T-helper 2 cell treated with Interferon-gamma antibody and Interleukin-4, amounts not matched to agents 5 μg/mL and 100 μg/mL, for 36 hours (primary cell): ENCODE results near the gene SRRM3.
A peak's percentile ranks its signal among the peaks of the same experiment; 100 is the strongest.
"Not testable (repeated sequence)": the region's sequence is repeated elsewhere in the genome, so short reads cannot be mapped to it uniquely, and the experiment has no call there.

ENCODE experiments used
- DNase-seq: peaks from one replicate; pipeline ENCODE4 v3.0.0; 2021; ENCODE audit warnings: low spot score
- H3K27ac Mint-ChIP-seq: one replicate; pipeline ENCODE4 v1.8.0; 2021; ENCODE audit warnings: mild to moderate bottlenecking, mixed read lengths
- H3K27me3 Mint-ChIP-seq: one replicate; pipeline ENCODE4 v1.8.0; 2021; ENCODE audit warnings: low read depth, mixed read lengths
- H3K36me3 Mint-ChIP-seq: one replicate; pipeline ENCODE4 v1.8.0; 2021; ENCODE audit warnings: low read depth, mixed read lengths
- H3K4me1 Mint-ChIP-seq: one replicate; pipeline ENCODE4 v1.8.0; 2021; ENCODE audit warnings: low read depth, mixed read lengths
- H3K4me3 Mint-ChIP-seq: one replicate; pipeline ENCODE4 v1.8.0; 2022; ENCODE audit warnings: mild to moderate bottlenecking, moderate library complexity, mixed read lengths
- H3K9me3 Mint-ChIP-seq: one replicate; pipeline ENCODE4 v1.8.0; 2021; ENCODE audit warnings: mixed read lengths

Gene SRRM3

DNA sequence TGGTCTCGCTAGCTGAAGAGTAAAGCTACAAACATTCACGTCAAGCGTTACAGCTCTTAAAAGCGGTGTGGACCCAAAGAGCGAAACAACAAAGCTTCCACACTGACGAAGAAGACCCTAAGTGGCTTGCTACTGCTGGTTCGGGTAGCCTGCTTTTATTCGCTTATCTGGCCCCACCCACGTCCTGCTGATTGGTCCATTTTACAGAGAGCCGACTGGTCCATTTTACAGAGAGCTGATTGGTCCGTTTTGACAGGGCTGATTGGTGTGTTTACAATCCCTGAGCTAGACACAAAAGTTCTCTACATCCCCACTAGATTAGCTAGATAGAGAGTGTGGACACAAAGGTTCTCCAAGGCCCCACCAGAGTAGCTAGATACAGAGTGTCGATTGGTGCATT, 107.2 kb downstream of the SRRM3 start:
- DNase-seq, result not testable (repeated sequence)

DNA sequence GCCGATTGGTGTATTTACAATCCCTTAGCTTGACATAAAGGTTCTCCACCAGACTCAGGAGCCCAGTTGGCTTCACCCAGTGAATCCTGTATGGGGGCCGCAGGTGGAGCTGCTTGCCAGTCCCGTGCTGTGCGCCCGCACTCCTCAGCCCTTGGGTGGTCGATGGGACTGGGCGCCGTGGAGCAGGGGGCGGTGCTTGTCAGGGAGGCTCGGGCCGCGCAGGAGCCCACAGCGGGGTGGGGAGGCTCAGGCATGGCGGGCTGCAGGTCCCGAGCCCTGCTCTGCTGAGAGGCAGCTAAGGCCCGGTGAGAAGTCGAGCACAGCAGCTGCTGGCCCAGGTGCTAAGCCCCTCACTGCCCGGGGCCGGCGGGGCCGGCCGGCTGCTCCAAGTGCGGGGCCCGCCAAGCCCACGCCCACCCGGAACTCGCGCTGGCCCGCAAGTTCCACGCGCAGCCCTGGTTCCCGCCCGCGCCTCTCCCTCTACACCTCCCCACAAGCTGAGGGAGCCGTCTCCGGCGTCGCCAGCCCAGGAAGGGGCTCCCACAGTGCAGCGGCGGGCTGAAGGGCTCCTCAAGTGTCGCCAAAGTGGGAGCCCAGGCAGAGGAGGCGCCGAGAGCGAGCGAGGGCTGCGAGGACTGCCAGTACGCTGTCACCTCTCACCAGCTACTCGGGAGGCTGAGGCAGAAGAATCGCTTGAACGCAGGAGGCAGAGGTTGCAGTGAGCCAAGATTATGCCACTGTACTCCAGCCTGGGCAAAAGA, 107.8 kb downstream of the SRRM3 start:
- H3K4me3 Mint-ChIP-seq, H3K27ac Mint-ChIP-seq, H3K27me3 Mint-ChIP-seq, DNase-seq, H3K36me3 Mint-ChIP-seq, H3K9me3 Mint-ChIP-seq: not testable (repeated sequence)
- H3K4me1 Mint-ChIP-seq, result peaks cover 10% of the 10 kb centered on the region

More for the DNA sequence above, 107.2 kb downstream of the SRRM3 start:
- not testable (repeated sequence) for H3K27ac Mint-ChIP-seq, H3K4me3 Mint-ChIP-seq, H3K9me3 Mint-ChIP-seq, H3K36me3 Mint-ChIP-seq, H3K27me3 Mint-ChIP-seq
- peaks cover 10% of the 10 kb centered on the region for H3K4me1 Mint-ChIP-seq

GRCh38 chr7:76310102-76310957, 108.6 kb downstream of the SRRM3 start:
- Mint-ChIP-seq H3K9me3 (no peaks in the 10 kb centered on the region), H3K4me1 (peaks cover 12% of the 10 kb centered on the region), H3K36me3 (no peaks in the 10 kb centered on the region), H3K4me3 (no peak overlapping the region), H3K27ac (no peak overlapping the region), H3K27me3 (no peaks in the 10 kb centered on the region)
- no peak for DNase-seq

DNA sequence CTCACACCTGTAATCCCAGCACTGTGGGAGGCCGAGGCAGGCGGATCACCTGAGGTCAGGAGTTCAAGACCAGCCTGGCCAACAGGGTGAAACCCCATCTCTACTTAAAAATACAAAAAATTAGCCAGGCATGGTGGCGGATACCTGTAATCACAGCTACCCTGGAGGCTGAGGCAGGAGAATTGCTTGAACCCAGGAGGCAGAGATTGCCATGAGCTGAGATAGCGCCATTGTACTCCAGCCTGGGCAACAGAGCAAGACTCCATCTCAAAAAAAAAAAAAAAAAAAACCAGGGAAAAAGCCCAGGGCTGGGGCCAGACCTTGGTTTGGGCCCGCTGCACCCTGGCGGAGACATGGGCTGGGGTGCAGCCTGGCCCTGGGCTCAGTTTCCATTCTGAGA, 110.1 kb downstream of the SRRM3 start:
- not testable (repeated sequence) for H3K4me3 Mint-ChIP-seq, H3K27ac Mint-ChIP-seq, H3K36me3 Mint-ChIP-seq, H3K9me3 Mint-ChIP-seq, H3K27me3 Mint-ChIP-seq, DNase-seq
- H3K4me1 Mint-ChIP-seq, result peaks cover 12% of the 10 kb centered on the region

- Mint-ChIP-seq H3K9me3 (no peaks in the 10 kb centered on the region), H3K4me1 (peaks cover 25% of the 10 kb centered on the region), H3K27me3 (no peaks in the 10 kb centered on the region), H3K36me3 (peaks cover 6% of the 10 kb centered on the region), H3K4me3 (peak overlapping the region; percentile 76), H3K27ac (peak overlapping the region; percentile 77)
- DNase-seq, result peak; percentile 93
Observed at GRCh38 chr7:76314042-76314721, 112.5 kb downstream of the SRRM3 start.

DNA sequence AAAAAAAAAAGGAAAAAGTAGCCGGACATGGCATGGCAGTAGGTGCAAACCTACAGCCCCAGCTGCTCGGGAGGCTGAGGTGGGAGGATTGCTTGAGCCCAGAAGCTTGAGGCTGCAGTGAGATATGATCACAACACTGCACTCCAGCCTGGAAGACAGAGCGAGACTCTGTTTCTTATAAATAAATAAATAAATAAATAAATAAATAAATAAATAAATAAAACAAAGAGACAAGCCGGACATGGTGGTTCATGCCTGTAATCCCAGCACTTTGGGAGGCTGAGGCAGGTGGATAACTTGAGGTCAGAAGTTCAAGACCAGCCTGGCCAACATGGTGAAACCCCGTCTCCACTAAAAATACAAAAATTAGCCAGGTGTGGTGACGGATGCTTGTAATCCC, 113.0 kb downstream of the SRRM3 start:
- H3K36me3 Mint-ChIP-seq, DNase-seq, H3K27ac Mint-ChIP-seq, H3K27me3 Mint-ChIP-seq, H3K4me3 Mint-ChIP-seq, H3K9me3 Mint-ChIP-seq: not testable (repeated sequence)
- peaks cover 26% of the 10 kb centered on the region for H3K4me1 Mint-ChIP-seq

DNA sequence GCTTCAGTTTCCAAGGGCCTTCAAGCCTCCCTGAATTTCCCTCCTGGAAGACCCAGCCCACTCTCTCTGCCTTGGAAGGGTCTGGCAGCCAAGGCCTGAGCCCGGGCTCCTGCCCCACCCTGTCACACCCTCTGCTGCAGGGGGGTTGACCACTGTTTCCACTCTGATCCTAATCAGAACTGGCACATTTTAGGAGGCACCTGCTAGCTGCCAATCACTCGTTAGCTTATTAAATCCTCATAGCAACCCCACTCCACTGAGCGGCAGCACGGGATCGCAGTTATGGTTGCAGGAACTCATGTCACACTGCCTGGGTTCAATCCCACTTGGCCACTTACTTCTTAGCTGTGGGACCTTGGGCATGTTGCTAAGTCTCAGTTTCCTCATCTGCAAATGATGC, 113.7 kb downstream of the SRRM3 start:
- Mint-ChIP-seq H3K4me3 (no peak overlapping the region), H3K36me3 (peaks cover 6% of the 10 kb centered on the region), H3K9me3 (no peaks in the 10 kb centered on the region), H3K27me3 (no peaks in the 10 kb centered on the region), H3K27ac (no peak overlapping the region), H3K4me1 (peaks cover 29% of the 10 kb centered on the region)
- DNase-seq, result no peak

DNA sequence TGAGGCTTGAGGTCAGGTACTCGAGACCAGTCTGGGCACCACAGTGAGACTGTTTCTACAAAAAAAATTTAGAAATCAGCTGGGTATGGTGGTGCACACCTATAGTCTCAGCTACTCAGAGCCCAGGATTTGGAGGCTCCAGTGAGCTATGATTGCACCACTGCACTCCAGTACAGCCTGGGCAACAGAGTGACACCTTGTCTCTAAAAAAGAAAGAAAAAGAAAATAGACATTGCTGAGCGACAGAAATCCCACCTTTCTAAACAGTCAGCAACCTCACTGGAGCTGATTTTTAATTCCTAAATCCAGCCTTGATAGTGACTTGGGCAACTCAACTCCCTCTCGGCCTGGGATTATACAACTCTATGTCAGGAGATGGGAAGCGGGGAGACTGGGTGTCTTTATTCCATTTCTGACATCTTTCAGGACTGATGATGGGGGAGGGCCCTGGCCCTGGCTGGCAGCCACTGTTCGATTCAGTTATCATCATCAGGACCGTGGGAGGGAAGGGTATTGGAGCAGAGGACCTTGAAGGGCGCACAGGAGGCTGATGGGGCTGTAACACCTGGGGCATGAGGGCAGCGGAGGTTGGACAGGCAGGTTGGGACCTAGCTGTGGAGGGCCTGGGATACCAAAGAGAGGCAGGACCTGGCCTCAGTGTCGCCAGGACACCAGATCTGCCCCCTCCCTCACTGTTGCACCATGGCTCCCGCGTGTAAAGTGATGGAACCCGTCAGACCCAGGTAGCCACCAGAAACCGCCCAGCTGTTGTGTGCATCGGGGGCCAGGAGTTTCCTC, 115.5 kb downstream of the SRRM3 start:
- peaks cover 6% of the 10 kb centered on the region for H3K36me3 Mint-ChIP-seq
- H3K4me1 Mint-ChIP-seq, result peaks cover 29% of the 10 kb centered on the region
- DNase-seq, result no peak
- H3K9me3 Mint-ChIP-seq, result no peaks in the 10 kb centered on the region
- H3K27me3 Mint-ChIP-seq, result no peaks in the 10 kb centered on the region
- peak overlapping the region; percentile 85 for H3K4me3 Mint-ChIP-seq
- H3K27ac Mint-ChIP-seq, result peak overlapping the region; percentile 99

DNA sequence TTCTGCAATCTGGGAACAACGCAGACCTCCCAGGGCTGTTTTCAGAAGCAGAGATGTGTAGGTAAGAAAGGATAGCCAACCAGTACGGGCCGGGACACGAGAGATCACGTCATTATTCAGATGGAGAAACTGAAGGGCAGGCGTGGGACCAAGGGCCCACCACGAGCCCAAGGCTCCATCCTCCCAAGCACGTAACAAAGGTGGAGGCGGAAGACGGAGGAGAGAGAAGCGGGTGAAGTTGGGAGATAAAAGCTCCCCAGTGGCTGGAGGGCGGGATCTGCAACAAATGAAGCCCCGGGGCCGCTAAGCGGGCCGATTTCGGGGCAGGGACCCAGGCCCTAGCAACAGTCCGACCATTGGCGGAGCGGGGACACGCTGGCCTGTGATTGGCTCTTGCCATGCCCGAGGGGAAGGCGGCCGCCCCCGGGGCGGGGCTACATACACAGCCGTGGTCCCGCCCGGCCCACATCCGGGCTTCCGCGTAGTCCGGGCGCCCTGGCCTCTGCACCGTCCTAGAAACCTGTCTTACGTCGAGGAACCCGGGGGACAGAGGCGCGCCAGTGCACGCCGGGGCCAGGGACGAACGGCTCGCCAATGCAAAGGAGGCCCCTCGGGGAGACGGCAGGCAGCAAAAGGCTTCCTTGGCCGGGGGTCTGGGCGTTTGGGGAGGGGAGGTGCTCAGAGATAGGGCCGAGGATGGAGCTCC, 116.2 kb downstream of the SRRM3 start:
- DNase-seq, result peak; percentile 97
- Mint-ChIP-seq H3K36me3 (peaks cover 6% of the 10 kb centered on the region), H3K27me3 (no peaks in the 10 kb centered on the region), H3K4me3 (peak overlapping the region; percentile 85), H3K27ac (peak overlapping the region; percentile 99), H3K4me1 (peaks cover 29% of the 10 kb centered on the region), H3K9me3 (no peaks in the 10 kb centered on the region)

DNA sequence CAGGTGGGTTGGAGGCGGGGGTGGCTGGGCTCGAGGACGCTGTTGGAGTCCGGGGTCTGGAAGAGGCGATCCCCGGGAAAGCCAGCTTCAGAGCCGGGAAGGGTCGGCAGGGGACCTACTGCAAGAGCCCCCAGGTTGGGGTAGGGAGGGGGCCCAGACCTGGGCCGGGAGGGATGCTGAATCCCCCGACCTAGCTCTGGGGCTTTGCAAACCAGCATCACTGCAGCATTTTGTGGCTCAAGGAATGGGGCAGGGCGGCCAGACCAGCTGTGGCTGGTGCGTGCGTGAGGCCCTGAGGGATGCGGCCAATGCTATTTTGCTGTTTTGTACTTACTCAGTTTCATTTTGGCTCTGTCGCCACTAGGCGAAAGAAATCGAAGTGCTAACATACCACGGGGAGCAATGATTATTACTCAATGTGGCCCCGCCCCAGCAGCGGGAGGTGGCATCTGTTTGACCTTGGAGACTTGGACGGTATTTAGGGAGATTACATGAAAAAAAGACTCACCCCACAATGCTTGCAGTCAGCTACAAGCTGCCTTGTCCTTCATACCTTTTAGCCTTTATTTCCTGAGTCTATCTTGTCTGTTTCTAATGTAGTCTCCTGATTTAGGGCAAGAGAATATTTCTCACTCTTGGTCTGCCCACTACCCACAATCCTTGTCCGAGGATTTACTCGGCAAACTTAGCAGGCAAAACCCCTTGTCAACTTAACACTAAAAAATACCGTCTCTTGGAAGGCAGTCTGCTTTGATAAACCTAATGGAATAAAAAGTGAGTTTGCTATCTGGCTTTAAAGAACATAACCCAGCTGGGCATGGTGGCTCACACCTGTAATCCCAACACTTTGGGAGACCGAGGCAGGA, 117.0 kb downstream of the SRRM3 start:
- peak overlapping the region; percentile 85 for H3K4me3 Mint-ChIP-seq
- peaks cover 26% of the 10 kb centered on the region for H3K4me1 Mint-ChIP-seq
- H3K27ac Mint-ChIP-seq, result peak overlapping the region; percentile 99
- H3K9me3 Mint-ChIP-seq, result no peaks in the 10 kb centered on the region
- H3K27me3 Mint-ChIP-seq, result no peaks in the 10 kb centered on the region
- peaks cover 8% of the 10 kb centered on the region for H3K36me3 Mint-ChIP-seq
- peak; percentile 79 for DNase-seq

GRCh38 chr7:76325092-76325491, 123.4 kb downstream of the SRRM3 start:
- no peak overlapping the region for H3K27ac Mint-ChIP-seq
- no peak overlapping the region for H3K4me3 Mint-ChIP-seq
- H3K36me3 Mint-ChIP-seq, result peaks cover 41% of the 10 kb centered on the region
- no peak for DNase-seq
- H3K4me1 Mint-ChIP-seq, result peaks cover 16% of the 10 kb centered on the region
- no peaks in the 10 kb centered on the region for H3K9me3 Mint-ChIP-seq
- H3K27me3 Mint-ChIP-seq, result no peaks in the 10 kb centered on the region

DNA sequence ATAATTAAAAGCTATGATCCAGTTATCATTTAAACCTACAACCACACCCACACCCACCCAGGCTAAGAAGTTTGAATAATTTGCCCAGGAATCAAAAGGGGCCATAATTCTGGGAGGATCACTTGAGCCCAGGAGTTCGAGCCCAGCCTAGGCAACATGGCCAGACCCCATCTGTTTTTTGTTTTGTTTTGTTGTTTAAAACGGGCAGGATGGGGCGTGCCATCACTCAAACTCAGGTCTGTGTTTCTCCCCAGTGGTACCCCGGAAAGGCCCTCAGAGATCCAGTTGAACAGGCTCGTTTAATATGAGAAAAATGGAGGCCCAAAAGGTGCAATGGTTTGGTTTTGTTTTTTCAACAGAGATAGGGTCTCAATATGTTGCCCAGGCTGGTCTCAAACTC, 124.1 kb downstream of the SRRM3 start:
- peaks cover 42% of the 10 kb centered on the region for H3K36me3 Mint-ChIP-seq
- DNase-seq, result no peak
- no peak overlapping the region for H3K27ac Mint-ChIP-seq

More for the DNA sequence above, 124.1 kb downstream of the SRRM3 start:
- H3K9me3 Mint-ChIP-seq, result no peaks in the 10 kb centered on the region
- H3K27me3 Mint-ChIP-seq, result no peaks in the 10 kb centered on the region
- H3K4me3 Mint-ChIP-seq, result no peak overlapping the region
- H3K4me1 Mint-ChIP-seq, result peaks cover 20% of the 10 kb centered on the region
